Ammon's horn (tissue), 1 donor: ENCODE results near the gene ZCCHC14.
"Not testable (repeated sequence)": the region's sequence is repeated elsewhere in the genome, so short reads cannot be mapped to it uniquely, and the experiment has no call there.

Experiments
- DNase-seq: peaks from one replicate; pipeline ENCODE4 v3.0.0-alpha.2; 2016; ENCODE audit warnings: low spot score

The ZCCHC14 gene

DNA sequence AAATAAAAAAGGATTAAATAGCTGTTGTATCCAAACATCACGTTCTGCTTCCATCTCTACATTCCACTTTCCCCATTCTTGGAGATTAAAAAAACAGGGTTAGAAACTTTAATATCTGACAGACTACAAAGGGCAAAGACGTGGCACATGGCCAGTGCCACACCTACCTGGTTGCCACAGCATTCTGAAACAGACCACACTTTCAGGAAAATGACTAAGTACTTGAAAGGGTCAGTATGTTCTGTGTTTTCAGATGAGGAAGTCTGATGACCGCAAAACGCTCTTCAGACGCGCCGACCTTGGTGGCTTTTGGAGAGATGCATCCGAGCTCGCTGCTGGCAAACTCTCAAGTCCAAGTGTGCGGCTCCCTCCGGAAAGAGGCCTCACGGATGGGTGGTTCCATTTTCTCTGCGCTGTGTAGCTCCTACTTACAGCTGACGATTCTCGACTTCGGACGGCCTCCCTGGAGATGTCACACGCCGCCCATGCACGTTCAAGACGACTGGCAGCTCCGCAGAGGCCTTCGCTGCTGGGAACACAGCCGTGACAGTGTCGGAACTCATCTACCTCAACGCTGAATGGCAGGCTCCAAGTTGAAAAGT, 85.2 kb downstream of the ZCCHC14 start:
- no peak for DNase-seq

DNA sequence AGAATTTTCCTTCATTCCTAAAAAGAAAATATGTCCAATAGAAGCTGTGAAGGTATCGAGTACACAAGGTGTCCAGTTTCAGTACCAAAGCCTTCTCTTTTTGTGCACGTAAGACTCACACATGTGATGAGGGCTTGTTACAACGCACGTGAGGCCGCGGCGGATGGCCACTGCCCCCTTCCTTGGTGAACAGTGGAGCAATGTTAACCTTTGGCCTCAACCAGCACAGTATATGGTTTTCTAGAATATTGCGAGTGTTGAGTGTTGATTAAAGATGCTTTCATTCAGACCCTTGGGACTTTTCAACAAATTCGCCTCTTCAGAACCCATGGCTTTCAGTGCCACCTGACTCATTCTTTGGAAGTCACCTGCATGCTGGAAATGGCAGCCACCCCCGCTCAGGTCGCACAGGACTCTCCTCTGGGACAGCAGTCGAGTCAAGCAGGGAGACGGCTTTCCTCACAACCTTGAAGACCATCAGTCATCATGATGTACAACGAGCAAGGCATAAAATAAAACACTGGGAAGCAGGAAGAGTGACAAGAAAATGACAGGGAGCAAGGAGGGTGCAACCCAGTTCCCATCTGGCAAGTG, 86.2 kb downstream of the ZCCHC14 start:
- no peak for DNase-seq

DNA sequence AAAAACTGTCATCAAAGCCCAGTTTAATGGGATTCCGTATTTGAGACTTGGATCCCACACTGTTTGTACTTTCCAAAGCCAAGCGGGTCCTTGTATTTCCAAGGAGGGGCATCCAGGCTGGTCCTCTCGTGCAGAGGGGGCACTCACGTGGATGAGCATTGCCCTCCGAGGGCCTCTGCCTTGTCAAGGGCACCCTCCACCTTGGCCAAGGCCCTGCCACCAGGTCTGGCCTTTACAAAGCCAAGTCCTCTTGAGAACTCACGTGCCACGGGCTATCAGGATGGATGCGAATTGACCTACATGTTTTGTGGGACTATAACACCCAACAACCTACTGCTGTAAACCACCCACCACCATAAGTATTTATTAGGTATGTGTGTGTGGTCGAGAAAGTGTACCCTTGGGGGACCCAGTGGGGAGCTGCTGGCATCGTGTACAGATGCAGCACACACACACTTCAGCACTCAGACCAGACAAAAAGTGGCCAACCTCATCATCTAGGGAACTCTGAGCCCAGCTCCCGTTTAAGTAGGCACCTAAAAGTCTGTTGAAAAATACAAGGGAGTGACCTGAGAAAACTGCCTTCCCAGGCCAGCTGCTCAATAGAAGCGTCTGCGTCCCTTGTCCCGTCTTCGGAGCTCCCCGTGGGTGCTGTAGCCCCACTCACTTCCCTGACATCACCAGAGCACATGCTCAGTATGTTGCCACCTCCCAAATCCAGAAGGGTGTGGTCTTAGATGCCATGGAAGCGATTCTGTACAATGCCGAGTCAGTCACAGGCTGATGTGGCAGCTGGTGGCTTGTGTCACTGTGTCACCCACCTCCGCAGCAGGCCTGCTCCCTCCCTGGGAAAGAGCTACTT, 87.8 kb downstream of the ZCCHC14 start:
- DNase-seq: no peak

DNA sequence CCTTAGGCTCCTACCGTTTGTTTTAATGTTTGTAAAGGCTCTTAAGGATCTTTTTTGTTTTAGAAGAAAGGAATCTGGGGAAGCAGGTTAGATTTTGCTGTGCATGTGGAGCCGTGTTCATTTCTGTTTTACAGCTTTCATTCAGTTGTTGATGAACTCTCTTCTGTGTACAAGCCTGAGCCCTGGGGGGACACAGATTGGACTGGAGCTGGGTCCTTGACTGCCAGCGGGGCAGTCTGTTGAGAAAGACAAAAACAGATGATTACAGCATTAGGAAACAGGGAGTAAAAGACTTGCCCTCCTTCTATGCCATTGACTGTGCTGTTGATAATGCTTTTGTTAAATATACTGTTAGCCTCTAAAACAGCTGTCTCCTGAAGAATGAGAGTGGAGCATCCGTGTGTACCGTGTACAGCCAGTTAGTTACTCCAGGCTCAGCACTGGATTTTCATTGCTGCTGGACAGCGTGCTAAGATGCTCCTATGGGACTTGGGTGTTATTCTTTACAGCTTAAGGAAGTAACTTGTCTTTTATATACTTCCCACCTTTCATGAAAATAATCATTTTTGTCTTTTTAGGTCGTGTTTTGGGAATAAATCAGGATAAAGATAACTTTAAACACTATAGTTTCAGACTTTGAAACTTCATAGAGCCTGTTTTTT, 97.5 kb downstream of the ZCCHC14 start:
- DNase-seq: no peak

DNA sequence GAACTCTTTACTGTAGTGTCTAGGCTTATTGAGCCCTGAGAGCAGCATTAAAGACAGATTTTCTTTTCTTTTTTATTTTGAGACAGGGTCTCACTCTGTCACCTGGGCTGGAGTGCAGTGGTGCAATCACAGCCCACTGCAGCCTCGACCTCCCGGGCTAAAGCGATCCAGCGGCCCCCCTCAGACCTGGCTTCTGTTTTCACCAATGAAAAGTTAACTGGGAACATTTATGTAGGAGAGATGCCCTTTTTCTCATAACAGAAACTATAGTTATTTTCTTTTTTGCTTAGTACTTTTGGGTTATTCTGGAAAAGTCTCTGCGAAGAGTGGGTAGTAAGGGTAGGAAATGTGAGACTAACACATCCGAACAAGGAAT, 99.2 kb downstream of the ZCCHC14 start:
- no peak for DNase-seq

DNA sequence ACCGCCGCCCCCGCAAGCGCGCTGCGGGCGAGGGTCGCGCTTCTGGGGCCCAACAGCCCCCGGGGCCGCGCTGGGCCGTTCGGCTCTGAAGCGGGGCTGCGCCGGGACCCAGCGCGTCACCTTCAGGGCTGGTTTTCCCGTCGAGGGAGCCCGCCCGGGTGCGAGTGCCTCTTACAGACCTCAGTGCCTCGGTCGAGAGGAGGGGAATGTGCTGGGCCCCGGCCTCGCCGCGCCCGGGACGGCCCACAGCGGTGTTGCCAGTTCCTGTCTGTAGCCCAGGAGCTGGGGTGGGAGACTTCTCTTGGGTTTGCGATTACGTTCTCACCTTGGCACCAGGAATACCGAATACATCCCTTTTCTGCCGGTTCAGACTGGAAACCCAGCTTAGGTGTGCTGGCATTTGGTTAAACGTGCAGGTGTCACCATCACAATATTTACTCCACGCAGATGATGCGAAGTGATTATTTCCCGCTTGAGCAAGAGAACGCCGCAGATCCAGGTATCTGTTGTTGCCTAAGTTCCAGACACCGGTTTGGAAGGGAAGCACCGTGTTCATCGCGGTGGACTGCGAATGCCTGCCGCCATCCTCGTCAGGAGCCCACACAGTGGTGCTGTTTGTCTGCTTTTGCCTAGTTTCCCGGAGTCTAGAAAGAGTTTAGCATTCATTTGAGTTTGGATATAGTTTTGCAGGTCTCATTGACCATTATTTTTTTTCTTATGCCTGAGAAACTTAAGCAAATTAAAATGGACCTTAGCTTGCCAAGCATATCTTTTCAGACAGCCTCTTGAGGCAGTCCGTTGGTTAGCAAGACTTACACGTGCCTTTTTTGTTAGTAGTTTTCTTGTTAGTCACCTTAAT, 99.8 kb downstream of the ZCCHC14 start:
- DNase-seq: peak; percentile 80

DNA sequence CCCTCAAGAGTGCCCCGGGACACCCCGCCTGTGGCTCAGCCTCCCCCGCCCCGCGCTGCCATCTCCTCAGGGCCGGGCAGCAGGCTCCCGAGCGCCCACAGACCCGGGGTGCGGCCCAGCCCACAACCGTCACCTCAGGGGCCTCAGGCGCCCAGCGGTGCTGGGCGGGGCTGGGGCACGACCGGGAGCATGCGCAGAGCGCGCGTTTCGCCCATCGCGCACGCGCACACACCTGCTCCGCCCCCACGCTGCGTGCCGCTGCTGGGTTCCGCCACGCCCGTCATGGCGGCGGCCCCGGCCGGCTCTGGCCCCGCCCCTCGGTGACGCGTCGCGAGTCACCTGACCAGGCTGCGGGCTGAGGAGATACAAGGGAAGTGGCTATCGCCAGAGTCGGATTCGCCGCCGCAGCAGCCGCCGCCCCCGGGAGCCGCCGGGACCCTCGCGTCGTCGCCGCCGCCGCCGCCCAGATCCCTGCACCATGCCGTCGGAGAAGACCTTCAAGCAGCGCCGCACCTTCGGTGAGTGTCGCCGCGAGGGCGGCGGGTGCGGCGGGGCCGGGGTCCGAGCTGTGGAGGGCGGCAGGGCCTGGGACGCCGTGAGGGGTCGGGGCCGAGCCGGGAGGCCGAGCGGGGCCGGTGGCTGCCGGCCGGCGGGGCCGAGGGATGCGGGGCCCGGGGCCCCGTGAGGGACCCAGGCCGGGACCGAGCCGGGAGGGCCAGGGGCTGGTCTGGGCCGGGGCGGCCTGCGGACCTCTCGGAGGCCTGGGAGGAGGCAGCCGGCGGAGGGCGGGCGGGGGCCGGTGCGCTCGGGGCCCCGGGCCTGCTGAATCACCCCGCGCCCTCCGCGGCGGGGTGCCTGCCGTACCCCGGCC, 100.6 kb downstream of the ZCCHC14 start, which contains the start of gene MAP1LC3B:
Gene MAP1LC3B (plus strand): TSS at position 387 of the 871 bp plus-strand sequence. CDS start 92 bp downstream, at position 479.
- DNase-seq: peak; percentile 98

DNA sequence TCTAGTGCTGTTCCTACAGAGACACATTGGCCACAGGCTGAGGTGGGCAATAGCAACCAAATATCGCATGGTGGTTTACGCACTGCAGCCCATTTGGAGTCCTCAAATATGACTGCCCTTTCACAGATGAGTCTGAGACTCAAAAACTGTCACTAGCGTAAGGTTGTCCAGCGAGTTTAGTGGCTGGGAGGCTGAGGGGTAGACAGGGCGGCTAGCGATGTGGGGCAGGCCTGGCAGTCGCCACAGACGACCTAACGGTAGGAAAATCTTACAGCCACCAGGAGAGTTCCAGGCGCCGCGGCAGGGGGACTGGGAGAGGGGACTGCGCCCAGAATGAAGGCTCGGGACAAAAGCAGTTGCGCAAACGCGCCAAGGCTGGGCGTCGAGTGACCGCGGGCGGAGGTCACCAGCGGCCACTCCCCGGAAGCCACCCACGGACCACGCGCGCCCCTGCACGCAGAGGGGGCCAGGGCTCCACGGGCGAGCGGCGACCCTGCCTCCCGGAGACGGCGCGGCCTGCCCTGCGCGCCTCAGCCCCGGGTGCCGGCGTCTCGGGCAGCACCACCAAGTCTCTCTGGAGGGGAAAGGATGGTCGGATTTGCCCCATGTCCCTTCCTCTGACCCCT, 101.4 kb downstream of the ZCCHC14 start:
- DNase-seq: peak; percentile 57

DNA sequence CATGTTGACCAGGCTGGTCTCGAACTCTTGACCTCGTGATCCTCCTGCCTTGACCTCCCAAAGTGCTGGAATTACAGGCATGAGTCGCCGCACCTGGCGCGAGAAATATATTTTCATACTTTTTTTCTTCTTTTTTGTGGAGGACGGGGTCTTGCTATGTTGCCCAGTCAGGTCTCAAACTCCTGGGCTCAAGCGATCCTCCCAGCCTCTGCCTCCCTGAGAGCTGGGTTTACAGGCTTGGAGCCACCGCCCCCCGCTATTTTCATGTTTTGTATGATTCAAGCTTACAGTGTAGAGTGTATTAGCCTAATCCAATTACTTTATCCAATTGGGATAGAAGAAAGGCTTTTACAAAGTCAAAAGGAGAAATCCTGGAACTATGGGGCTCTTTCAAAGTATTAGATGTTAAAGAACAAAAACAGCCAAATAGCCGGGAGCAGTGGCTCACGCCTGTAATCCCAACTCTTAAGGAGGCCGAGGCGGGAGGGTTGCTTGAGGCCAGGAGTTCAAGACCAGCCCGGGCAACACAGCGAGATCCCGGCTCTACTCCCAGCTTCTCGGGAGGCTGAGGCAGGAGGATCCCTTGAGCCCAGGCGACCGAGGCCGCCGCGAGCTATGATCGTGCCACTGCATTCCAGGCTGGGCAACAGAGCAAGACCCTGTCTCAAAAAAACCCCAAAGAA, 102.0 kb downstream of the ZCCHC14 start:
- DNase-seq: no peak

DNA sequence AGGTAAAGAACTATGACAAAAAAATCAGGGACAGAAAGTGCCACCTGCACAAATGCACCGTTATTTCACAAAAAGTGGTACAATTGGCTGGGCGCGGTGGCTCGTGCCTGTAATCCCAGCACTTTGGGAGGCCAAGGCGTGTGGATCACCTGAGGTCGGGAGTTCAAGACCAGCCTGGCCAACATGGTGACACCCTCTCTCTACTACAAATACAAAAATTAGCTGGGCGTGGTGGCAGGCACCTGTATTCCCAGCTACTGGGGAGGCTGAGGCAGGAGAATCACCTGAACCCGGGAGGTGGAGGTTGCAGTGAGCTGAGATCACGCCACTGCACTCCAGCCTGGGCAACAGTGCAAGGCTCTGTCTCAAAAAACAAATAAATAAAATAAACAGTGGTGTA, 102.9 kb downstream of the ZCCHC14 start:
- DNase-seq: not testable (repeated sequence)

DNA sequence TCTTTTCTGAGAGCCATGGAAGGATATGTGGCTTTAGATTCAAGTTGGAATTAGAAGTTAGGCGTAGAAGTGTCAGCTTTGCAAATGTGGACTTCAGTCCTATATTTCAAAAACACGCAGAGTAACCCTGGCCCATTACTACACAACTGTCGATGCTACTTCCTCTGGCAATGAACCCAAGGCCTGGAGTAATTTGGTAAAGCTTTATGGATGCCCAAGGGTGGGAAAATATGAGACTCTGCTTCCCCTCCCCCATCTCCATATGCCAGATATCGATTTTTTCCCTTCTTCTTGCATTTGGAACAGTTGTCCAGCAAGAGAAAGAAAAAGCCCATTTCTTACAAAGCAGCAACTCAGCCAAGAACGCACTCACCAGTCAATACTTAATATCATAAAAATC, 103.6 kb downstream of the ZCCHC14 start:
- DNase-seq: no peak

DNA sequence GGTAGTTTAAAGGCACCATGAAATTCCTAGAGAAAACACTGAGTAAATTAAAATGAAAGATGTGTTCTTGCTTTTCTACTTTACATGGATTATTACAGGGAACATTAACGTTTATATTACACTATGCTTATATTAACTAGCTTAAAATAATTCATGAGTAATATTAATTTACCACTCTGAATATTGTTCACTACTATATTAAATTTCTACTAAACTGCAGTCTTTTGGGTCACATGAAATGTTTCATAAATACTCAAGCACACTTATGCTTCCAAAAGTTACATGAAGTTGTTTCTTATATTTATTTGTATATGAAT, 104.0 kb downstream of the ZCCHC14 start:
- no peak for DNase-seq

DNA sequence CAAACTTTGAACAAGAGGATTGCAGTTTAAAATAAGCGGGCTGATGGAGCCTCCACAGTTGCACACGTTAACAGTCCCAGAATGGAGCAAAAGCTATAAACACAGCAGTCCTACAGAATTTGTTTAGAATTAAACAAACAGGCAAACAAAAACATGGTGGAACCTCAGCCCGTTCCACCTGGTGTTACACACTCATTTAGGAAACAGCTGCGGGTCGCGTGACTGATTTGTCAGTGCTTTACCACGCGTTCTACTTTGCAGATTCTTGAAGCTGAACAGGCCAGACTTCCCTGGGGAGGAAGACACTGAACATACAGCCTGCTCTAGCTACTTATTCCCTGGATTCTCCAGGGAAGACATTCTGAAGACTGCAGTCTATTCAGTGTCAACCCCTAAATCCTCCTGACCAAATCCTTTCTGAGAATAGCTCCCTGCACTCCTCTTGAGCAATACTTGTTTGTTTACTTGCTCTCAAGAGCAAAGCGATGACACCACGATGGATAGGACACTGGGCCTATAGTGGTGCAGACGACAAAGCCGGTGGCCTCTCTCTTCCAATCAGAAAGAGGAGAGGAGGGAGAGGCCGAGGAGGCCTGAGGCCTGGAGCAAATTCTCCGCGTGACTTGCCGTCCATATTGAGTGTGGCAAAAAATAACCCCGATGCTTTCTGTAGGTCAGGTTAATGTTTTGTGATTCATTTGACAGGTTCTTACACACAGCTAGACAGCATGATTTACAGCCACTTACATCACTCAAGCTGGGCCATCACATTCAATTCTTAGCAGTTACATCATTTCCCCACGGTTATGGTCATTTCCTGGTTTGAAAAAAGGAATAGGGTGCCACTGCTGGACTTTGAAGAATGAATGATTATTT, 104.6 kb downstream of the ZCCHC14 start:
- DNase-seq: peak; percentile 99

DNA sequence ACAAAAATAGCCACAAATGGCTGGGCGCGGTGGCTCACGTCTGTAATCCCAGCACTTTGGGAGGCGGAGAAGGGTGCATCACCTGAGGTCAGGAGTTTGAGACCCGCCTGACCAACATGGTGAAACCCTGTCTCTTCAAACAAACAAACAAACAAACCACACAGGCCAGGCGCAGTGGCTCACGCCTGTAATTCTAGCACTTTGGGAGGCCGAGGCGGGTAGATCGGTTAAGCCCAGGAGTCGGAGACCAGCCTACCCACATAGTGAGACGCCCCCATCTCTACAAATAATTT, 108.0 kb downstream of the ZCCHC14 start:
- DNase-seq: not testable (repeated sequence)

DNA sequence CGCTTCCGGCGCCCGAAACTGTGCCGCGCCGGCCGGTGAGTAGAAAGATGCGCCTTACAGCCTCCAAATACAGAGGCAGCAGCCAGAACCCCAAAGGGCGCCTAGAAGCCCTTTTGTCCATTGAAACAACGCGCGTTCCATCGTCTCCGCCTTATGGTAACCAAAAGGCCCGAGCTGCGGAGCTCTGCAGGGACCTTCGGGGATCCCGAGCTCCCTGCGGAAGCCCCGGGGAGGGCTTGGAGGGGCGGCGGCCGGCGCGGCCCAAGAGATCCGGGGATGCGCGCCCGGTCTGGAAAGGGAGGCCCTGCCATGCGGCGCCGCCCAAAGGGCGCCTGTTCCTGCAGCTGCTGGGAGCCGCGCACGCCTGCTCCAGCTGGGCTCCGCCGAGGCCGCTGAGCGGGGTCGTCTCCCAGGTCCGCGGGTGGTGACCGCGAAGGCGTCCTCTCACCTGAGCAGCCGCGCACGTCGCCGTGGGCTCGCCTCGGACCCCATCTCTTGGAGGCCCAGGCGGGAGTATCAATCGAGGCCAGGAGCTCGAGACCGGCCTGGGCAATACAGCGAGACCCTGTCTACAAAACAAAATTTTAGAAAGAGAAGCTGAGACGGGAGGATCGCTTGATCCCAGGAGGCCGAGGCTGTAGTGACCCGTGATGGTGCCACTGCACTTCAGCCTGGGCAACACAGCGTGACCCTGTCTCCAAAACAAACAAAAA, 108.5 kb downstream of the ZCCHC14 start:
- no peak for DNase-seq

DNA sequence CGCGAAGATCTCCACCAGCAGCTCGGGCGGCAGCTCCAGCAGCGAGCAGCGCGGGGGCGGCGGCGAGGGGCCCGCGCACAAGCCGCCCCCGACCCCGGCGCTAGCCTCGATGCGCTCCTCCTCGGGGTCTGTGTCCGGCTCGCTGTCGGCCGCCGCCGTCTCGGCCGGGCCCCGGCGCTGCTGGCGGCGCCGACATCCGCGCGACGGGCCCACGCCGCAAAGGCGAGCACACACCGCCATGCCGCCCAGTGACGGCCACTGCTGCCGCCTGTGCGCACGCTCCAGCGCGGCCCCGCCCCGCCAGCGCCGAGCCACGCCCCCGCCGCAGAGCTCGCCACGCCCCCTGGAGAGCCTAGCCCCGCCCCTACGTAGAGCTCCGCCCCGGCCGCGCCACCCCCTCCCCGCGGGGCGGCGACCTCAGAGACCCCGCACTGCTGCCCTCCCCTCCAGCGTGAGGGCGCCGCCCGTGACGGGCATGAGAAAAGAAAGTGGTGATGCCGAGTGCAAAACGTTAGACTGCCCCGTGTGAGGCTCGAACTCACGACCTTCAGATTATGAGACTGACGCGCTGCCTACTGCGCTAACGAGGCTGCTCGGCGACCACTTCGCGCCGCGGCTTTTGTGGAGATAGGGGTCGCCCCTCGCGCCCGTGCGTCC, 109.2 kb downstream of the ZCCHC14 start, which contains the start of gene FBXO31:
Gene FBXO31 (minus strand): TSS at position 272 of the 657 bp plus-strand sequence. CDS start 32 bp downstream, at position 240.
- DNase-seq: peak; percentile 95

DNA sequence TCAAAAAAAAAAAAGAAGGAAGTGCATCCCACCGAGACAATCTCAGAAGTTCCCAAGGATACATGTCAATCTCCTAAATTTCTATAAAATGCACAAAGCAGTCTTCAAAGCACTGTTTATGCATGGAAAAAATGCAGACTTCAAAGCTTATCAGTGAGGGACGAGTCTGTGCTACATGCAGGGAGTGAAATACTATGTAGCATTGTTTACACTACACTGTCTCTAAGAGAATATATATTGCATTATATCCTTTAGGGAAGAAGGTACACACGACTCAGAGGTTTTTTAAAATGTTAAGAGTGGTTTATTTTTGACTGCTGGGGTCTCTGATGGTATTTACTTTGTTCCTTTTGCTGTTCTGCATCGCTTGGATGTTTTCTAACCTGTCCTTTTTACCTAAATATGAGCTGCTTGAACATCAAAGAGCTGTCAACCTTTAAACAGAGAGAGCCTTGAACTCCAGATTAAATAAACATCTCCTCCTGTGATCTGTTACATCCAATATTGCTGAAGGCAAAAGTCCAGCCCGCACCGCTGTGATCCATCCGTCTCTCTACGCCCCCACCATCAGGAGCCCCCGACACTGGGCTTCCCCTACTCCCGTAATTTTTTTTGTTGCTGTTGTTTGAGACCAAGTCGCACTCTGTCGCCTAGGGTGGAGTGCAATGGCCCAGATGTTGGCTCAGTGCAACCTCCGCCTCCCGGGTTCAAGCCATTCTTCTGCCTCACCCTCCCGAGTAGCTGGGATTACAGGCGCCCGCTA, 110.6 kb downstream of the ZCCHC14 start:
- no peak for DNase-seq
